Measurements from ENCODE around the gene ST3GAL6.

ST3GAL6 gene

GRCh38 chr3:98775459-98776139 lies 12.5 kb downstream of the ST3GAL6 start:
- DNase-seq (ENCODE audit: low read depth in 1 of 2, low spot score in 1 of 2): no peak

GRCh38 chr3:98776140-98776493 lies 13.0 kb downstream of the ST3GAL6 start:
- DNase-seq (ENCODE audit: low read depth in 1 of 2, low spot score in 1 of 2): no peak

- no peak for DNase-seq (ENCODE audit: low read depth in 1 of 2, low spot score in 1 of 2)
These were observed 14.1 kb downstream of the ST3GAL6 start for GRCh38 chr3:98777286-98777685.

GRCh38 chr3:98777801-98778220 lies 14.7 kb downstream of the ST3GAL6 start:
- no peak for DNase-seq (ENCODE audit: low read depth in 1 of 2, low spot score in 1 of 2)

- DNase-seq (ENCODE audit: low read depth in 1 of 2, low spot score in 1 of 2): no peak
These were observed 15.2 kb downstream of the ST3GAL6 start for GRCh38 chr3:98778383-98778782.

- DNase-seq (ENCODE audit: low read depth in 1 of 2, low spot score in 1 of 2): no peak
These were observed 15.8 kb downstream of the ST3GAL6 start for GRCh38 chr3:98778852-98779413.

GRCh38 chr3:98779541-98780335 lies 16.6 kb downstream of the ST3GAL6 start:
- DNase-seq (ENCODE audit: low read depth in 1 of 2, low spot score in 1 of 2): no peak

GRCh38 chr3:98780343-98780742 lies 17.2 kb downstream of the ST3GAL6 start:
- DNase-seq (ENCODE audit: low read depth in 1 of 2, low spot score in 1 of 2): no peak

- DNase-seq (ENCODE audit: low read depth in 1 of 2, low spot score in 1 of 2): no peak
These were observed 19.8 kb downstream of the ST3GAL6 start for GRCh38 chr3:98782824-98783500.

- no peak for DNase-seq (ENCODE audit: low read depth in 1 of 2, low spot score in 1 of 2)
These were observed 20.9 kb downstream of the ST3GAL6 start for GRCh38 chr3:98784042-98784441.

- no peak for DNase-seq (ENCODE audit: low read depth in 1 of 2, low spot score in 1 of 2)
These were observed 21.8 kb downstream of the ST3GAL6 start for GRCh38 chr3:98784666-98785600.

GRCh38 chr3:98786364-98787006 lies 23.3 kb downstream of the ST3GAL6 start:
- no peak for DNase-seq (ENCODE audit: low read depth in 1 of 2, low spot score in 1 of 2)

GRCh38 chr3:98787181-98787580 lies 24.0 kb downstream of the ST3GAL6 start:
- no peak for DNase-seq (ENCODE audit: low read depth in 1 of 2, low spot score in 1 of 2)

- no peak for DNase-seq (ENCODE audit: low read depth in 1 of 2, low spot score in 1 of 2)
These were observed 25.5 kb downstream of the ST3GAL6 start for GRCh38 chr3:98788651-98789050.

- DNase-seq (ENCODE audit: low read depth in 1 of 2, low spot score in 1 of 2): no peak
These were observed 28.5 kb downstream of the ST3GAL6 start for GRCh38 chr3:98791341-98792325.

GRCh38 chr3:98793971-98794370 lies 30.8 kb downstream of the ST3GAL6 start:
- no peak for DNase-seq (ENCODE audit: low read depth in 1 of 2, low spot score in 1 of 2)

GRCh38 chr3:98796334-98796733 lies 33.2 kb downstream of the ST3GAL6 start:
- no peak for DNase-seq (ENCODE audit: low read depth in 1 of 2, low spot score in 1 of 2)

- no peak for DNase-seq (ENCODE audit: low read depth in 1 of 2, low spot score in 1 of 2)
These were observed 34.8 kb downstream of the ST3GAL6 start for GRCh38 chr3:98797905-98798304.

GRCh38 chr3:98798820-98799219 lies 35.7 kb downstream of the ST3GAL6 start:
- no peak for DNase-seq (ENCODE audit: low read depth in 1 of 2, low spot score in 1 of 2)
